T-cell (primary cell): Measurements from ENCODE around the gene SLC16A6. TPM values are rescaled to one million over a fixed set of nuclear protein-coding genes. Genes with fewer than 3 reads are reported as not detected.
A peak's percentile ranks its signal among the peaks of the same experiment; 100 is the strongest.
"Not testable (repeated sequence)": the region's sequence is repeated elsewhere in the genome, so short reads cannot be mapped to it uniquely, and the experiment has no call there.

Experiments
- ATAC-seq, 4 experiments: fragments of 200-7000 bp in 3 of 4; fragments of 150-1000 bp in 1 of 4; cut with Tn5 transposase; replicated peaks in 1 of 4; 1 replicate in 3 of 4; 2 replicates in 1 of 4; pipeline ENCODE4 v1.10.0; 2021; ENCODE audit warnings: moderate library complexity in 3 of 4, mild to moderate bottlenecking in 2 of 4, moderate number of reproducible peaks in 1 of 4
- CTCF ChIA-PET, 2 donors: fragments of 300-600 bp; sonication (Branson Sonifier 250); formaldehyde crosslinking; loops; one replicate each; lab custom pipeline; 2022; ENCODE audit warnings: antibody characterized with exemption in 2 of 2; lab: Charles Lee
- POLR2A ChIA-PET, 2 donors: fragments of 300-600 bp; sonication (Branson Sonifier 250); formaldehyde crosslinking; loops; one replicate each; lab custom pipeline; 2022; ENCODE audit warnings: antibody characterized with exemption in 2 of 2; lab: Charles Lee
- DNase-seq, 35 experiments: peaks; one replicate each; pipeline versions ENCODE4 v3.0.0 to v3.0.0-alpha.2; 2013 to 2023
- H3K27ac ChIP-seq: one replicate; pipeline ENCODE4 v1.5.1; 2013; ENCODE audit warnings: low read length
- H3K27me3 ChIP-seq, 2 experiments: replicated peaks in 1 of 2; 1 replicate in 1 of 2; 2 replicates in 1 of 2; pipeline versions ENCODE4 v1.6.1 to v1.7.0; 2013; ENCODE audit warnings: low read length in 1 of 2, mixed read lengths in 1 of 2; ENCODE audit not compliant: control insufficient read depth in 2 of 2, insufficient read depth in 2 of 2; ENCODE audit errors: extremely low read depth in 1 of 2
- H3K36me3 ChIP-seq, 2 donors: 1 replicate in 1 of 2; 2 replicates in 1 of 2; pipeline versions ENCODE4 v1.6.1 to v1.7.0; 2013; ENCODE audit warnings: low read length in 1 of 2; ENCODE audit not compliant: control insufficient read depth in 2 of 2, insufficient read depth in 1 of 2; ENCODE audit errors: extremely low read depth in 1 of 2
- H3K4me1 ChIP-seq, 2 experiments: 1 replicate in 1 of 2; 2 replicates in 1 of 2; pipeline versions ENCODE4 v1.6.1 to v1.7.0; 2013; ENCODE audit warnings: low read length in 2 of 2, mixed read lengths in 1 of 2; ENCODE audit not compliant: insufficient read depth in 2 of 2, control insufficient read depth in 1 of 2; ENCODE audit errors: extremely low read depth in 1 of 2
- H3K4me3 ChIP-seq, 2 donors: 1 replicate in 1 of 2; 2 replicates in 1 of 2; pipeline versions ENCODE4 v1.5.1 to v1.7.0; 2013; ENCODE audit warnings: mild to moderate bottlenecking in 2 of 2, low read length in 1 of 2, moderate library complexity in 1 of 2; ENCODE audit not compliant: control insufficient read depth in 1 of 2; ENCODE audit errors: extremely low read depth in 1 of 2
- H3K9me3 ChIP-seq: 2 replicates; pipeline ENCODE4 v1.7.0; 2013
- H3K27ac Mint-ChIP-seq, 2 donors: one replicate each; pipeline ENCODE4 v1.8.0; 2020 to 2021; ENCODE audit warnings: mild to moderate bottlenecking in 2 of 2, mixed read lengths in 2 of 2
- H3K27me3 Mint-ChIP-seq, 2 donors: one replicate each; pipeline ENCODE4 v1.8.0; 2021 to 2022; ENCODE audit warnings: mixed read lengths in 2 of 2
- H3K36me3 Mint-ChIP-seq: one replicate; pipeline ENCODE4 v1.8.0; 2021; ENCODE audit warnings: mixed read lengths
- H3K4me1 Mint-ChIP-seq, 3 donors: one replicate each; pipeline ENCODE4 v1.8.0; 2020 to 2022; ENCODE audit warnings: mixed read lengths in 3 of 3, mild to moderate bottlenecking in 1 of 3
- H3K4me3 Mint-ChIP-seq, 3 donors: one replicate each; pipeline ENCODE4 v1.8.0; 2020 to 2022; ENCODE audit warnings: mild to moderate bottlenecking in 3 of 3, mixed read lengths in 3 of 3, moderate library complexity in 3 of 3
- H3K9me3 Mint-ChIP-seq, 3 donors: one replicate each; pipeline ENCODE4 v1.8.0; 2020 to 2022; ENCODE audit warnings: mixed read lengths in 3 of 3
- WGBS: methylation state at CpG from one replicate; pipeline ENCODE4 v1.1.5; 2013; ENCODE audit warnings: missing lambda C conversion rate; ENCODE audit not compliant: insufficient coverage; 5-methylcytosine and 5-hydroxymethylcytosine counted together
- total RNA-seq, 35 experiments: library from RNA in 6 of 35; stranded (reverse) in 6 of 35; fragments of 120-200 nt in 1 of 35; gene quantifications; one replicate each; pipeline versions ENCODE4 v1.2.1 to v1.2.4 and lab custom pipeline; 2013 to 2026

SLC16A6 gene
- total RNA-seq, 5 donors from 2014 or later (not counting 1 experiment from before 2014, with no cell fraction given) = 4.4 to 10.5 (median 7.0) TPM

GRCh38 chr17:68290268-68290954 is 516 bp downstream of the SLC16A6 start:
- Mint-ChIP-seq H3K4me3 (peak overlapping the region; percentile 98 to 99 (median 98)), H3K27ac (peak overlapping the region; percentile 96 to 99), H3K36me3 (no peaks in the 10 kb centered on the region), H3K9me3 (no peaks in the 10 kb centered on the region), H3K27me3 (no peaks in the 10 kb centered on the region), H3K4me1 (peaks cover 50 to 70% (median 57%) of the 10 kb centered on the region in 3 donors)
- peak overlapping the region; percentile 97 for H3K27ac ChIP-seq
- under 1% methylated on average over 47 of the region's 50 CpGs for WGBS
- DNase-seq (peak; percentile 41 to 83 (median 62)), ATAC-seq (peak in 1 of 4 experiments; percentile 18)
- no peaks in the 10 kb centered on the region for H3K36me3 ChIP-seq
- CTCF ChIA-PET = interaction anchor here in 1 of 2 donors (0.6 to 1.2 kb wide), 6 partner anchors 36 to 177 kb away, joined by 3 to 5 read pairs (median 5); partner anchors contain the start of gene WIPI1
- H3K9me3 ChIP-seq = no peaks in the 10 kb centered on the region
- POLR2A ChIA-PET = interaction anchor here (0.5 to 1.0 kb wide), 8 partner anchors 41 to 255 kb away, joined by 3 to 10 read pairs (median 4); partner anchors contain the start of gene KPNA2 (in 1 of the 2)
- H3K27me3 ChIP-seq = no peaks in the 10 kb centered on the region
- peak overlapping the region; percentile 84 to 95 for H3K4me3 ChIP-seq
- peaks cover 15 to 62% of the 10 kb centered on the region in 2 experiments for H3K4me1 ChIP-seq

- POLR2A ChIA-PET = interaction anchor here in 1 of 2 donors (0.5 to 1.0 kb wide), 5 partner anchors 65 to 254 kb away, joined by 3 to 10 read pairs (median 4); partner anchors contain the start of gene KPNA2
- peaks cover 15 to 58% of the 10 kb centered on the region in 2 experiments for H3K4me1 ChIP-seq
Observed at GRCh38 chr17:68289936-68290267, 1.0 kb downstream of the SLC16A6 start.

GRCh38 chr17:68289473-68289872 is 1.5 kb downstream of the SLC16A6 start:
- Mint-ChIP-seq H3K4me1 (peaks cover 46 to 65% (median 49%) of the 10 kb centered on the region in 3 donors), H3K27me3 (no peaks in the 10 kb centered on the region), H3K27ac (peak overlapping the region; percentile 96 to 99), H3K9me3 (no peaks in the 10 kb centered on the region), H3K4me3 (peak overlapping the region; percentile 98 to 99 (median 98)), H3K36me3 (no peaks in the 10 kb centered on the region)
- Histone ChIP-seq H3K4me3 (peak overlapping the region; percentile 84 to 95), H3K27me3 (no peaks in the 10 kb centered on the region), H3K27ac (peak overlapping the region; percentile 97), H3K9me3 (no peaks in the 10 kb centered on the region), H3K36me3 (no peaks in the 10 kb centered on the region), H3K4me1 (peaks cover 15 to 53% of the 10 kb centered on the region in 2 experiments)
- ChIA-PET POLR2A (interaction anchor here in 1 of 2 donors (0.5 to 1.0 kb wide), 4 partner anchors 66 to 254 kb away, joined by 3 to 10 read pairs (median 4); partner anchors contain the start of gene KPNA2), CTCF (interaction anchor here (0.6 to 1.4 kb wide), 7 partner anchors 14 to 178 kb away, joined by 3 to 6 read pairs (median 5); partner anchors contain the start of gene WIPI1 (in 1 of the 2))
- 97% methylated on average over 4 of the region's 7 CpGs for WGBS
- ATAC-seq (no peak), DNase-seq (no peak)

More at GRCh38 chr17:68289936-68290267, 1.0 kb downstream of the SLC16A6 start:
- Mint-ChIP-seq H3K27me3 (no peaks in the 10 kb centered on the region), H3K27ac (peak overlapping the region; percentile 96 to 99), H3K9me3 (no peaks in the 10 kb centered on the region), H3K4me3 (peak overlapping the region; percentile 98 to 99 (median 98)), H3K36me3 (no peaks in the 10 kb centered on the region), H3K4me1 (peaks cover 49 to 67% (median 53%) of the 10 kb centered on the region in 3 donors)
- no peak for ATAC-seq
- Histone ChIP-seq H3K27ac (peak overlapping the region; percentile 97), H3K36me3 (no peaks in the 10 kb centered on the region), H3K9me3 (no peaks in the 10 kb centered on the region), H3K4me3 (peak overlapping the region; percentile 84 to 95), H3K27me3 (no peaks in the 10 kb centered on the region)
- CTCF ChIA-PET = interaction anchor here (0.6 to 1.2 kb wide), 6 partner anchors 84 to 177 kb away, joined by 3 to 6 read pairs (median 4); partner anchors contain the start of gene WIPI1 (in 1 of the 2)
- 0% methylated on average over 4 of the region's 9 CpGs for WGBS
- peak in 2 of 35 experiments; percentile 9 to 14 for DNase-seq

- WGBS = 60% methylated on average over 1 of the region's 7 CpGs
- no peaks in the 10 kb centered on the region for H3K27me3 Mint-ChIP-seq
- H3K27me3 ChIP-seq = no peaks in the 10 kb centered on the region
- no peaks in the 10 kb centered on the region for H3K9me3 ChIP-seq
- ChIA-PET CTCF (interaction anchor here (0.5 to 1.4 kb wide), 2 partner anchors 14 to 41 kb away, joined by 5 read pairs; no protein-coding TSS in a partner anchor), POLR2A (interaction anchor here in 1 of 2 donors (0.5 kb wide), 1 partner anchor 68 kb away, joined by 8 read pairs; no protein-coding TSS in a partner anchor)
- H3K9me3 Mint-ChIP-seq = no peaks in the 10 kb centered on the region
- peak overlapping the region; percentile 97 for H3K27ac ChIP-seq
- no peak overlapping the region for H3K4me3 ChIP-seq
- peak in 18 of 35 experiments; percentile 6 to 58 (median 21) for DNase-seq
- no peaks in the 10 kb centered on the region for H3K36me3 ChIP-seq
- ATAC-seq = no peak
- H3K4me3 Mint-ChIP-seq = peak overlapping the region; percentile 98 to 99 (median 98)
- H3K36me3 Mint-ChIP-seq = no peaks in the 10 kb centered on the region
- peaks cover 40 to 59% (median 48%) of the 10 kb centered on the region in 3 donors for H3K4me1 Mint-ChIP-seq
- H3K4me1 ChIP-seq = peaks cover 15 to 47% of the 10 kb centered on the region in 2 experiments
- H3K27ac Mint-ChIP-seq = peak overlapping the region; percentile 9 to 99
Observed at GRCh38 chr17:68288804-68289203, 2.1 kb downstream of the SLC16A6 start.

GRCh38 chr17:68288375-68288774 is 2.6 kb downstream of the SLC16A6 start:
- Mint-ChIP-seq H3K4me1 (peaks cover 40 to 55% (median 48%) of the 10 kb centered on the region in 3 donors), H3K27ac (peak overlapping the region; percentile 9 to 99), H3K27me3 (no peaks in the 10 kb centered on the region), H3K4me3 (peak overlapping the region in 1 of 3 donors; percentile 99), H3K9me3 (no peaks in the 10 kb centered on the region), H3K36me3 (no peaks in the 10 kb centered on the region)
- ChIA-PET CTCF (interaction anchor here (0.5 to 1.5 kb wide), 3 partner anchors 13 to 143 kb away, joined by 3 to 5 read pairs (median 5); no protein-coding TSS in a partner anchor), POLR2A (interaction anchor here in 1 of 2 donors (0.5 to 0.7 kb wide), 2 partner anchors 16 to 68 kb away, joined by 8 to 11 read pairs; no protein-coding TSS in a partner anchor)
- Histone ChIP-seq H3K4me3 (no peak overlapping the region), H3K9me3 (no peaks in the 10 kb centered on the region), H3K27ac (peak overlapping the region; percentile 43), H3K36me3 (no peaks in the 10 kb centered on the region), H3K4me1 (peaks cover 15 to 43% of the 10 kb centered on the region in 2 experiments), H3K27me3 (no peaks in the 10 kb centered on the region)
- WGBS = 90% methylated on average over 2 of the region's 5 CpGs
- ATAC-seq = no peak
- DNase-seq = peak in 1 of 35 experiments; percentile 13

GRCh38 chr17:68281965-68282364 is 9.0 kb downstream of the SLC16A6 start:
- H3K9me3 Mint-ChIP-seq, H3K4me1 ChIP-seq, H3K4me3 ChIP-seq, POLR2A ChIA-PET, H3K27ac ChIP-seq, H3K9me3 ChIP-seq, ATAC-seq, DNase-seq, H3K27me3 Mint-ChIP-seq, H3K27ac Mint-ChIP-seq, H3K27me3 ChIP-seq, CTCF ChIA-PET, H3K4me3 Mint-ChIP-seq: not testable (repeated sequence)
- no CpG with 5 or more reads among the region's 6 CpGs for WGBS
- H3K36me3 ChIP-seq = peaks cover 0 to 17% of the 10 kb centered on the region in 2 donors
- H3K4me1 Mint-ChIP-seq = peaks cover 12 to 25% (median 15%) of the 10 kb centered on the region in 3 donors
- peaks cover 36% of the 10 kb centered on the region for H3K36me3 Mint-ChIP-seq
